GM18873 (cell line): ENCODE results near the gene GRIK2.

Source experiments
- ATAC-seq: cut with Tn5 transposase; IDR thresholded peaks from one replicate; pipeline ENCODE4 v1.9.1; 2021; ENCODE audit warnings: mild to moderate bottlenecking, moderate library complexity, moderate number of reproducible peaks; ENCODE audit not compliant: unreplicated experiment, low FRiP score

Gene GRIK2

DNA sequence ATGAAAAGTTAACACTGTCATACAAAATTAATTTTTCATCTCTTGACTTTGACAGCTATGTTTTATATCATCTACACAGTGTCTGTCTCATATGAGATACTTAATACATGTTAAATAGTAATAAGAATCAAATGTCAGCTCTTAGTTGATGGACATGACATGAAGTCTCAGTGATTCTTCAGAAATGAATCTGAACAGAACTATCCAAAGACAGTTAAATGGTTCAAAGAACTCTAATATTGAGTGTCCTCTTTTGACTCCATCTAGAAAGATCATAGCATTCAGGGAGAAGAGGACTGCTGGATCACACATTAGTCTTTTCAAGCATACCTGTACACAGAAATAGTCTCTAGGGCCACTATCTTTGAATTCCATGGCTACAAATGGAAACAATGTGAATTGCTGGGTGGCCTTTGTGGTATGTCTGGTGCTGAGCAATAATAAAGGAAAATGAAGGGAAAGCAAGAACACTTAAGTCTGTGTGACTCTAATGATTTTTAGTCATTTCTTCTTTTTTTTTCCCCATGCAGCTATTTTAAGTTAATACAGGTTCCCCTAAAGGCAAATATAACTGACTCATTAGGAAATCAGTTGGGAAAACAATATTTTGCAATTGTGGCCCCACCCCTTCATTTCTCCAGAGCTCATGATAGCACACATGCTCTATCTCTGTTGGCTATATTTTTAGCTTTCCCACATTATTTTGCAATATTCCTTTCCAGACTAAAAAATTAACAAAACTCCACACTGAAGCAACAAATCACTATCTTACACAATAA, 367.5 kb downstream of the GRIK2 start:
- no peak for ATAC-seq

DNA sequence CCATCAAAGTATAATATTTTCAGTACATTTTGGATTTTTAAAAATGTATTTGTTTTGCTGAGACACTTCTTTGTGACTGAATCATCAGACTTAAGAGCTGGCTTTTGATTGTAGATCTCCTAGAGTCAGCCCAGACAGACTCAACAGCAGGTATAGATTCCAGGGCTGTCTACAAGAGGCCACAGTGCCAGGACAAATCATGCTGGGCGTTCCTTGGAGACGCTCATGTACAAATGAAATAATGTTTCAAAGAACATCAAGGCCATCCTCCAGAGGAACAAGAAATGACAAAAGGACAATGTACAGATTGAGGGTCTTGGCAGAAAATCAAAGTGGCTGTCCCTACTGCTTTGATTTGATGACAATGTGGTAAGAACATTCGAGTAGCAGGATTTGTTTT, 369.3 kb downstream of the GRIK2 start:
- ATAC-seq, result no peak

DNA sequence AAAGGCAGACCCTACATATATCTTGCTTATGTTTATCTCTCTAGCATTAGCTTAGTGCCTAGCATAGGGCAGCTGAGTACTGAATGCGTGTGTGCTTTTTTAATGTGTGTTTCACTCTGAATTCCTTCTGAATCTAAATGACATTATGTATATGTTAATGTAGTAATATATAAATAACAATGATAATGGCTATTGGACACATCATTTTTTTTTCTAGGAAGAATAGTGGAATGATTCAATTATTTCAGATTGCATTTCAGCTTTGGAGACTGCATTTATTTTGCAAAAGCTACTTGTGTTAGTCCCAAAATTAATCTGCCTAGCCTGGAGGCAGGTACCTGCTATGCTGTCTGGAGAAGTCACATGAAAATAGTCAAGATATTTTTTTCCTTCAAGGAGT, 371.8 kb downstream of the GRIK2 start:
- no peak for ATAC-seq

DNA sequence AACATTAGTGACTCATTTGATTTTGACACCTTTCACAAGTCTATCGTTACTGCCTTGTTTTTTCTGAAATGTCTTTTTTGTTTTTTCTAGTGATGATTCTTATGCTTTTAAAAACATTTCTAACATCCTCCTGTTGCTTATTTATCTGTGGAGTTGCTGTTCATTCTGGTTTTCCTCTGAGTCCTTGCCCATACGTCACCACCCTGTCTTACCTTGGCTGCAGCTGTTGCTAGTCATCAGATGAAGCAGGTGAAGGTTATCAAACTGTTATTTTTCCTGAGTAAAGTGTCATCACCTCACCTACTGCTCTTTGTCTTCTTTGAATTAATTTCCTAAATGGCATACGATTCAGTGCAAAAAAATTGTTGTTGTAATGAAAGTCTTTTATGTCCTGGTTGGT, 376.6 kb downstream of the GRIK2 start:
- ATAC-seq, result no peak

DNA sequence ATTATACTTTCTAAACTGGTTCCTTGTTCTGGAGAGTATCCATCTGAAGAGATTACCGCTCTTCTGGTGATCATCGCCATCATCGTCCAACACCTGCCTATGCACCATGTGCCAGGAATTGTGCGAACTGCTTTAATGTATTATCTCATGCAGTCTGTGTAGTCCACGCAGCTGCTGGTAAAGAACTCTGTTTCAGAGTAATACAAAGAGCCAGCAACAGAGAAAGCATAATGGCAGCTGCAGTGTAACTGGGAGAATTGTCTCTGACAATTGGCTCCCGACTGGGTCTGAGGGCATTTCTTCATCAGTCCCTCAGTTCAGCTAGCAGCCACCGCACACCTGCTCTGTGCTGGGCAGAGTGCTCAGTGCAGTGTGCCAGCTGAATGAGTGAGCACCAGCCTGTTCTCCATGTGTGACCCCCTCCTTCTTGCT, 383.4 kb downstream of the GRIK2 start:
- no peak for ATAC-seq

DNA sequence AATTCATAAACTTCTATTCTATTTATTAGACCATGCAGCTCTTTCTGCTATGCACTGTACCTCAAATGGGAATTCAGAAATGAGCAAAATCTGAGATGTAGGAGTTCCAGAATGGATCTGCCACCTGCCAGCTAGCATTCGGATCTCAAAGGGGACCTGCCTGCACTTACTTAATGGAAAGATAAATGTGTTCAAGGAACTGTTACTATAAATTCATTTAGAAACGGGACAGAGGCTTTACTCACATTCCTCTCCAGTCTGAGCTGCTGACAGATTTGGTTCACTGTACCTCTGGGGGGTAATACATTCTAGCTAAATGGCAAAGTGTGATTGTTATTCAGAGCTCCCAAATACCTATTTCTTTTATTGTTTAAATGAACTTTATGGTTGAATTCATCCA, 384.1 kb downstream of the GRIK2 start:
- ATAC-seq, result no peak

DNA sequence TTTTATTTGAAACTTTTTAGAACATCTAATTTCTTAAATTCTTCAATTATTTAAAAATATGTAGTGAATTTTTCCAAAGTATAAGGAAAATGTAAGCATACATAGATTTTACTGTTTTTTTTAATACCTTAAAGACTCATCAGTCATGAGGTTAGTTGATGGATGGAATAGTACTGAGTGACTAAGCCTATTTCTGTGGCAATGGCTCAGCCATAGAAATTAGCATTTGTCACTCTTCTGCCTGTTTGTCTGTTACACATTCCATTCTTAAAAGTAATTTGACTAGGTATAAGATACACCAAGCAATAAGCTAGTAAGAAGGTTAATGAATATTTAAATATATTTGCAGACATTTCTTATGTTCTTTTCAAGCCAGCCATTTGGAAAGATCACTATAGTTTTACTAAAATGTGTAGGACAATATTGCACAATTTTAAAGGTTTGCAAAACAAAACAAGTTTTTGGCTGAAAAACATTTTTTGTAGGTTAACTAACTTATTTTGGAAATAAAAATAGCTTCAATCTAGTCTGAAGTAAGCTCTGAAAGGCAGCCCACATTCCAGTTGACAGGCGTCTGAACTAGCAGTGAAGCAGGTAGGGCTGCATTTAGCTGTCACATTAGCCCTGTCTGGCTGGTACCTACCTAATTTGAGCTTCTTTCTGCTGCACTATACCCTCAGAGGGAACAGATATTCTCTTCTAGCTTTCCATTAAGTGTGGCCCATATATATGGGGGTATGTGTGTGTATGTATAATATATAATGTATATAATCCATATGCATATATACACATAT, 385.7 kb downstream of the GRIK2 start:
- no peak for ATAC-seq

DNA sequence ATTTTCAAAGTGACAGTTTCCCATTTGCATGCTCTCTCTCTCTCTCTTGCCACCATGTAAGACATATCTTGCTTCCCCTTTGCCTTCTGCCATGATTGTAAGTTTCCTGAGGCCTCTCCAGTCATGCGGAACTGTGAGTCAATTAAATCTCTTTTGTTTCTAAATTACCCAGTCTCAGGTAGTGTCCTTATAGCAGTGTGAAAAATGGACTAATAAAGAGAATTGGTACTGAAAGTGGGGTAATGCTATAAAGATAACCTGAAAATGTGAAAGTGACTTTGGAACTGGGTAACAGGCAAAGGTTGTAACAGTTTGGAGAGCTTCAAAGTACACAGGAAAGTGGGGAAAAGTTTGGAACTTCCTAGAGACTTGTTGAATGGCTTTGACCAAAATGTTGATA, 389.8 kb downstream of the GRIK2 start:
- no peak for ATAC-seq

DNA sequence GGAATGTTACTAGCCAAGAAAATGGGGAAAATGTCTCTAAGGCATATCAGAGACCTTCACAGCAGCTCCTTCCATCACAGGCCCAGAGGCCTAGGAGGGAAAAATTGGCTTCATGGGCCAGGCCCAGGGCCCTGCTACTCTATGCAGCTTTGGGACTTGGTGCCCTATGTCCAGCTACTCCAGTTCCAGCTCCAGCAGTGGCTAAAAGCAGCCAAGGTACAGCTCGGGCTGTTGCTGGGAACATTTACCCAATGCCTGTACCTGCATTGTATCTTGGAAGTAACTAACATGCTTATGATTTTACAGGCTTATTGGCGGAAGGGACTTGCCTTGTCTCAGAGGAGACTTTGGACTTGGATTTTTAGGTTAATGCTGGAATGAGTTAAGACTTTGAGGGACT, 390.6 kb downstream of the GRIK2 start:
- no peak for ATAC-seq

DNA sequence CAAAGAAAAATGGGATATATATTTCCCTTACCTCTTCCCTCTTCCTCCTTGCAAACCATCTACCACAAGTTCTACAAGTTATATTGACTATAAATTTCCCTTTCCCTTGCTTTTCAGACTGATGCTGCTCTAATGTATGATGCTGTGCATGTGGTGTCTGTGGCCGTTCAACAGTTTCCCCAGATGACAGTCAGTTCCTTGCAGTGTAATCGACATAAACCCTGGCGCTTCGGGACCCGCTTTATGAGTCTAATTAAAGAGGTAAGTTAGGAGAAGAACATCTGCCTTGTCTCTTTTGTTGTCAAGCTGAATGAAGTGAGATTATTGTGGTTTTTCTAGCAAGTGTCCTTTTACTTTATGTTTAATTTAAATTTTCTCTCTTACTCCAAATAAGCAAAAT, 406.0 kb downstream of the GRIK2 start:
- ATAC-seq, result no peak

DNA sequence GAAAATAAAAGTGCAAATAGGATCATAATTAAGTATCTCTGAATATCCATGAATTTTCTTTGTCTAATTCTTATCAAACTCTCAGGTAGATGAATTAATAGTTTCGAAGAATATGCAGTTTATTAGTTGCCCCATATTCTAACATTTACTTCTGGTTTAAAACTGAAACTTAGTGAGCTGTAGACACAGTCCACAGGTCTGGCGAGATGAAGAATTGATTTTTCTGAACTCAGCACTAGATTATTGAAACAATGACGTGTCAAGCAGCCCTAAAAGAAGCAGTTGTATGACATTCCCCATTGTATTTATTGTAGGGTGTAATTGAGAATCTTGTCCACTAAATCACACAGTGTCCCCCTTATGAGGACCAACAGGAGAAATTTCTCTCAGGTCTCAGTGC, 407.1 kb downstream of the GRIK2 start:
- no peak for ATAC-seq

DNA sequence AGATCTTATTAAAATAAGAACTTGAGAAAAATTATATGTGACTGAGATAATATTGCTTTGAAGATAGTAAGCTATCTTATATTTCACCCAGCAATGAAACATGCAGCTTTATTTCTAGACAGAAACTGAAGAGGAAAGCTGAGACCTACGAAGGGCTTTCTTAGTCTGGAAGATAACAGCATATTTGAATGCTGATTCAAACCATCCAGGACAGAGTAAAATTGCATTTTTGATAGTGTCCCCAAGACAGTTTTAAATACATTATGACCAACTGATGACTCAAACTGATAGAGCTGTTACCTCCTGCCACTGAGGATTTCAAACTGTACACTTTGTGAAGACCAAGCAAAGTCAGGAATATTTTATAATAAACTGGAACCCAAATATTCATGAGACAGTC, 409.6 kb downstream of the GRIK2 start:
- no peak for ATAC-seq

DNA sequence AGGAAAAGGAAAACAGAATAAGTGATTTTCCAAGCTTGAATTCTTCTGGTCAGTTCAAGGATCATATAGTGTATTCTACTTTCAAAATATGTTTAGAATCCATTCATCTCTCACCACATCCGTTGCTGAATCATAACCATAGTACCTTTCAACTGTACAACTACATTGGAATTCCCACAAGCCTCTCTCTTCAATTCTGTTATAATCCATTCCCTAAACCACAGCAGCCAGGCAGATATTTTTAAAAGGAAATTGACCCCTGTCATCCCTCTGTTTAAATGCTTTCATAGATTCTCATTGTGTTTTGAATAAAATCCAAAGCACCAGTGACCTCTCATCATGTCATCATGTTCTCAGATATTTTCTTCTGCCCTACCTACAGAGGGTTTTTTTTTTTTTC, 412.7 kb downstream of the GRIK2 start:
- no peak for ATAC-seq

DNA sequence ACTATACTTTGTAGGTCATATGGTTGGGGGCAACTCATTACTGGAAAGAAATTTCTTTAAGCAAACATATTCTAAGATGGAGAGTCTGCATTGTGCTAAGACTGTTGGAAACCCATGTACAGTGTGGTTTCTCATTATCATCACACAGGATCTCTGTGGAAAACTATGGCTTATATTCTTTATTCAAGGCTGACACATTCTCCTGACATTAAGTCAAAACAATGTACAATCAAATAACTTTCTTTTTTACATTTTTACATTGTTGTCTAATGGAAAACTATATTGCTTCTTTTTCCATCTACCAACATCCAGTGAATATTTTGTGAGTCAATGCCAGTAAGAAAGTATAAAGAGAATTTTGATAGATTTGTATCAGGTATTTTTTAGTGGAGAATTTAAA, 417.6 kb downstream of the GRIK2 start:
- ATAC-seq, result no peak

DNA sequence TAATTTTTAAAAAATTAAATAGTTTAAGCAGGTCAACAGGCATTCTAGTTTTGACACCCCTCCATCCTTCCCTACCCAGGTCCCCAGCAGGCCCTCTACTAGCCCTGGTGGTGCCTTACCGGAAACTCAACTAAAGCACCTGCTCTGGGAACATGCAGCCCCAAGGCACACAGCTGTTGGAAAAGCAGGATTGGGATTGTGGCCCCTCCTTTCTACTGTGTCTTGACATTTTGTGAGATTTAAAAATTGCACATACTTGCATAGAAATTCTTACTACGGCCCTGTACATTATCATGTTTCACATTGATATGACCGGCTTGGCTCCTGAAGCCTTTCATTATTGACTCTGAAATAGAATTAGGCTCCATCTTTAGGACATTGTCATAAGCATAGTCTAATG, 423.2 kb downstream of the GRIK2 start:
- no peak for ATAC-seq

DNA sequence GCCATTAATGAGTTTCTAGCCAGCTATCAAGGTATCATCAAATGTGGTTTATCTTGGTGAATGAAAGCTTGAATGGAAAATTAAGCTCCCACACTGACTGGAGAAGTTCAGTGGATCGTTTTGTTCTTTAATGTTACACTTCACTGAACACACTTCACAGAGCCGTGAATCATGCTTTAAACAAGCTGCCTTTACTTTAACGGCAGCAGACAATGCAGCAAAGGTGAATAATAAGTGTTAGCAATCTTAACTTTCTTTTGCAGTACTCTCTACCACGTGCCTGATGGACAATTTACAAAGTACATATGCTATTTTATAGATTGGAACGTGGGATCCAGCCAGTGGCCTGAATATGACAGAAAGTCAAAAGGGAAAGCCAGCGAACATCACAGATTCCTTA, 424.5 kb downstream of the GRIK2 start:
- ATAC-seq, result no peak

DNA sequence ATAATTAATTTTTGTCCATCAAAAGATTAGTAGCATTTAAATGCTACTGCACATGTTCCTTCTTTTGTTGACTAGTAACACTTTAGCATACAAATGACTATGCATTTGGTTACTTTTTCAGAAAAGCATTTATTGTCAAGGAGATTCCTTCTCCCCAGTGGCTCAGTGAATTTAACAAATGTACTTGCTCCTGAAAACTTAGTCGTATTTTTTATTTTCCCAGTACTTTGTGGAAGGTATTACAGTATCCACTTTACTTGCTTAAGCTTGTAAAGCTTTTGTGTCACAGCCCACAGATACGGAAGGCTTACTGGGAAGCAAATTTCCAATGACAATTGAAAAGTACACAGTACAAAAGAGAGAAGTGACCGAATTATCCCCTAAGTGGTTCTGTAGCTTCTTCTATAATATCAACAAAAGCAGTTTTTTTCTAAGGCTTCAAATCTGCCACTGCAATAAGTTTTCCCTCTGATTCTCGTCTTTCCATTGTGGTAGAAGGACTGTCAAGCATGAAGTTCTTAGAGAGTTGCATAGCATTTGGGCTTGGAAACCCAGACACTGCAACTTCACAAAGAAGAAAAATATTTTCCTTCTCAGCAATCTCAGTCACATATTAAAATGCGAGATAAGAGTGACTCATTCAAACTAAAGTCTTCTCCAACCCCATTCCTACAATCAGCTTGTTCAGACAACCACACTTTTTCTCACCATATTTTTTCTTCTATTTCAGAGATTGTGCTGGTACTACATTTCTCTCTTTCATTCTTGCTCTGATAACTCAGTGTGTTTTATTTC, 431.2 kb downstream of the GRIK2 start:
- no peak for ATAC-seq

DNA sequence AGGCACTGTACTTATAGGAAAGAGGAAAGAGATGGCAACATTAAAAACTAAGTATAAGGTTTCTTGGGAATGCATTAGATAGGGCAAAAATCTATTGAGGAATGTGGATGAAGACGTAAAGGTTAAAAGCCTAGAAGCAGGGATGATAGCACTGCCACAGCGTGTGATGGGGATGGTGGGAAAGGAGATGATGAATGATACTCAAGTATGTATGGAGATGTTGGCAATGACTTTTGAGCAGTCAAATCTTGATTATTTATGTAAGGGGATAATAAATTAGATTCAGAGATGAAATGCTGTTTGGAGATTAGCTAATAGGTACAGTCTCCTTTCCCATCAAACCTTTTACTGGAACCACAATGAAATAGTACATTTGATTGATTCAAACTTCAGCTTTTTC, 432.8 kb downstream of the GRIK2 start:
- no peak for ATAC-seq

DNA sequence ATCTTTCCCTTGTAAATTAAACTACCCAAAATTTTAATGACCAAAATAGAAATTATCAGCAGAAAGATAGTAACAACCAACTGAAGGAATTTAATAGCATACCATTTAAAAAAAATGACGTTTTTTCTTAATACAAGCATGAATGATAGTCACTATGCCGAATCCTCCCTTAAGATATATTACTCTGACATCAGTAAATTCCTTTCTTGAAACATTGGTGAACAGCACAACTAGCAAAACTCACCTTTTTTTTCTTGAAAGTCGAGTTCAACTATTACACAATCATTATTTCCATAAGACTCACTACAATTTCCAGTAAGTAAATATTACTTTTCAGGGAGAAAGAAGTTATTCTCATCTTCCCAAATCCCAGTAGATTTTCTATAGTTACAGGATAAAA, 433.2 kb downstream of the GRIK2 start:
- ATAC-seq, result no peak

DNA sequence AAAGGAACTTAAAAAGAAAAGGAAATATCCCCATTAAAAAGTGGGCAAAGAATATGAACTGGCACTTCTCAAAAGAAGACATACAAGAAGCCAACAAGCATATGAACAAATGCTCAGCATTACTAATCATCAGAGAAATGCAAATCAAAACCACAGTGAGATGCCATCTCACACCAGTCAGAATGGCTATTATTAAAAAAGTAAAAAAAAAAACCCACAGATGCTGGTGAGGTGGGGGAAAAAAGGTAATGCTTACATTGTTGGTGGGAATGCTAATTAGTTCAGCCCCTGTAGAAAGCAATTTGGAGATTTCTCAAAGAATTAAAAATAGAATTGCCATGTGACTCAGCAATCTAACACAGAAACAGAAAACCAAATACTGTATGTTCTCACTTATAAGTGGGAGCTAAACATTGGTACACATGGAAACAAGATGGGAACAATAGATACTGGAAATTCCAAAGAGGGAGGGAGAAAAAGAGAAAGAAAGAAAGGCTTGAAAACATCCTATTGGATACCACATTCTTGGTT, 437.1 kb downstream of the GRIK2 start:
- ATAC-seq, result no peak

DNA sequence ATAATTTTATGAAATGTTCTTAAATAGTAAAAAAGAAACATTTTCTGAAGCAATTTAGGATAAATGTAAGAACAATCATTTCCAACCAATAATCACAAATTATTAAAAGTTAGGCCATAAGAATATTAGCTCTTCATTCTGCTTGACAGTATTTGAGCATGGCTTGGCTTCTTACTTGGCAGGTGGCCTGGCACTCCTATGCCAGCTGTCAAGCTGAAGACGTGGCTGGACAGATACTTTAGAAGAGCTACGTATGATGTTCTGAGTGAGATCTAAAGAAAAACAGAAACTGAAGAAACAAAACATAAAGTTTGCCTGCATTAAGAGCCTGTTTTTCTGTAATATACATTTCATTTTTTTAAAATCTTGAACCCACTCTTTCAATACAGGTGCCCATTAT, 438.9 kb downstream of the GRIK2 start:
- no peak for ATAC-seq
